HepG2 (cell line): ENCODE results near the gene NAB1. TPM values are rescaled to one million over a fixed set of nuclear protein-coding genes. Genes with fewer than 3 reads are reported as not detected.
A peak's percentile ranks its signal among the peaks of the same experiment; 100 is the strongest.

Experiments used
- ESRRA ChIP-seq: sonication (generic); formaldehyde crosslinking; IDR thresholded peaks from 2 replicates; pipeline ENCODE4 v1.5.1; 2020; ENCODE audit warnings: mild to moderate bottlenecking, low read depth, missing genetic modification reagents
- FOXO1 ChIP-seq: sonication (generic); formaldehyde crosslinking; IDR thresholded peaks from 2 replicates; pipeline ENCODE4 v1.4.0; 2020; ENCODE audit warnings: missing genetic modification reagents
- GMEB2 ChIP-seq: IDR thresholded peaks from 2 replicates; pipeline ENCODE4 v1.6.1; 2016; ENCODE audit warnings: missing biosample characterization, missing genetic modification reagents, low read depth
- KDM5B ChIP-seq: sonication (generic); formaldehyde crosslinking; IDR thresholded peaks from 2 replicates; pipeline ENCODE4 v1.4.0; 2020; ENCODE audit warnings: missing genetic modification reagents, mild to moderate bottlenecking, borderline replicate concordance
- MLLT10 ChIP-seq: sonication (generic); formaldehyde crosslinking; IDR thresholded peaks from 2 replicates; pipeline ENCODE4 v1.4.0; 2020; ENCODE audit warnings: missing genetic modification reagents
- NR2F6 ChIP-seq, 2 experiments: IDR thresholded peaks; 2 replicates each; pipeline ENCODE4 v1.6.1; 2016; ENCODE audit warnings: antibody characterized with exemption in 1 of 2, mild to moderate bottlenecking in 1 of 2
- PCBP1 ChIP-seq: fragments of 200-400 bp; formaldehyde crosslinking; IDR thresholded peaks from 2 replicates; pipeline ENCODE4 v1.6.1; 2017; ENCODE audit warnings: mild to moderate bottlenecking, low read depth, low read length, borderline replicate concordance
- RXRA ChIP-seq: sonication (generic); formaldehyde crosslinking; IDR thresholded peaks from 2 replicates; pipeline ENCODE4 v1.5.1; 2020; ENCODE audit warnings: missing genetic modification reagents
- SKI ChIP-seq: fragments of 450-650 bp; IDR thresholded peaks from one replicate; pipeline ENCODE4 v1.6.1; 2018; ENCODE audit warnings: mild to moderate bottlenecking; ENCODE audit not compliant: partially characterized antibody
- SRSF1 ChIP-seq: fragments of 200-400 bp; formaldehyde crosslinking; optimal IDR thresholded peaks from 2 replicates; pipeline ENCODE3; 2017; ENCODE audit warnings: mild to moderate bottlenecking, low read depth, low read length, moderate library complexity
- TAF15 ChIP-seq: fragments of 200-400 bp; formaldehyde crosslinking; IDR thresholded peaks from one replicate; pipeline ENCODE4 v1.6.1; 2018; ENCODE audit warnings: mild to moderate bottlenecking, low read depth, low read length; ENCODE audit not compliant: poor library complexity, severe bottlenecking
- TEF ChIP-seq: sonication (generic); formaldehyde crosslinking; IDR thresholded peaks from 2 replicates; pipeline ENCODE4 v1.5.0; 2020; ENCODE audit warnings: missing genetic modification reagents
- THAP8 ChIP-seq: sonication (generic); formaldehyde crosslinking; IDR thresholded peaks from 2 replicates; pipeline ENCODE4 v1.5.1; 2020; ENCODE audit warnings: missing genetic modification reagents, mild to moderate bottlenecking, borderline replicate concordance
- TIGD3 ChIP-seq: sonication (generic); formaldehyde crosslinking; IDR thresholded peaks from 2 replicates; pipeline ENCODE4 v1.5.1; 2020; ENCODE audit warnings: mild to moderate bottlenecking, missing genetic modification reagents, borderline replicate concordance
- TSC22D2 ChIP-seq: sonication (generic); formaldehyde crosslinking; IDR thresholded peaks from 2 replicates; pipeline ENCODE4 v1.5.1; 2020; ENCODE audit warnings: missing genetic modification reagents, mild to moderate bottlenecking, borderline replicate concordance
- ZMAT3 ChIP-seq: sonication (generic); formaldehyde crosslinking; conservative IDR thresholded peaks from 2 replicates; pipeline ENCODE4 v1.7.0; 2021; ENCODE audit warnings: missing genetic modification reagents
- ZNF317 ChIP-seq: sonication (generic); formaldehyde crosslinking; IDR thresholded peaks from 2 replicates; pipeline ENCODE4 v1.5.0; 2020; ENCODE audit warnings: mild to moderate bottlenecking, missing genetic modification reagents
- ZNF367 ChIP-seq: sonication (generic); formaldehyde crosslinking; IDR thresholded peaks from 2 replicates; pipeline ENCODE4 v1.4.0; 2020; ENCODE audit warnings: missing genetic modification reagents, borderline replicate concordance
- ZNF670 ChIP-seq: sonication (generic); formaldehyde crosslinking; IDR thresholded peaks from 2 replicates; pipeline ENCODE4 v1.8.0; 2022; ENCODE audit warnings: mild to moderate bottlenecking, missing genetic modification reagents, borderline replicate concordance
- ZNF776 ChIP-seq: sonication (generic); formaldehyde crosslinking; IDR thresholded peaks from 2 replicates; pipeline ENCODE4 v1.4.0; 2020; ENCODE audit warnings: mild to moderate bottlenecking, missing genetic modification reagents
- ZNF781 ChIP-seq: sonication (generic); formaldehyde crosslinking; IDR thresholded peaks from 2 replicates; pipeline ENCODE4 v1.5.1; 2020; ENCODE audit warnings: borderline replicate concordance, mild to moderate bottlenecking, missing genetic modification reagents; ENCODE audit errors: not compliant biosample characterization
- polyA plus RNA-seq, 8 experiments: library from polyadenylated mRNA; depleted of rRNA in 3 of 8; stranded (reverse) in 7 of 8; unstranded in 1 of 8; fragments of >200 nt; fragmentation: Illumina TruSeq in 4 of 8; extraction: Trizol in 4 of 8; gene quantifications; 2 replicates each; pipeline versions ENCODE4 v1.2.1 to v1.2.3, GENCODE V29; 2011 to 2016; ENCODE audit warnings: low read depth in 4 of 8, missing spikeins in 1 of 8, mixed read lengths in 1 of 8; ENCODE audit not compliant: insufficient read depth in 1 of 8
- total RNA-seq, 5 experiments: library from RNA; depleted of rRNA; stranded (reverse); fragments of >200 nt; fragmentation: Illumina TruSeq; extraction: Trizol; gene quantifications; 2 replicates each; pipeline ENCODE4 v1.2.3, GENCODE V29; 2016; ENCODE audit warnings: low read depth in 1 of 5
- TF ChIP-seq, protein P1 (sequence below): sonication (generic); formaldehyde crosslinking; IDR thresholded peaks from 2 replicates; pipeline ENCODE4 v1.4.0; 2020; ENCODE audit warnings: missing genetic modification reagents, mild to moderate bottlenecking, borderline replicate concordance

NAB1 gene
- total and polyA plus RNA-seq, 2 of the 13 experiments (the other 11 are each of a cell fraction or from before 2014, with no cell fraction given): 24.5 to 46.0 TPM

GRCh38 chr2:190648289-190649034 lies 421 bp upstream of the NAB1 start (continued):
- TF ChIP-seq ZMAT3 (0 out of 2 replicates have a peak, but pooled peaks have one; percentile 42), ZNF670 (CRISPR knock-in tag) (peak; percentile 50; the same call in 1 of the 2 replicates), TSC22D2 (CRISPR knock-in tag) (no peak), PCBP1 (no peak), ZNF781 (CRISPR knock-in tag) (no peak), GMEB2 (CRISPR knock-in tag) (no peak), ESRRA (CRISPR knock-in tag) (no peak), NR2F6 (IDR thresholded peaks at IDR 0.05) (no peak), NR2F6 (CRISPR knock-in tag; IDR thresholded peaks at IDR 0.05) (peak; percentile 15; the same call in 1 of the 2 replicates), TIGD3 (CRISPR knock-in tag) (no peak), THAP8 (CRISPR knock-in tag) (no peak), SRSF1 (peak; percentile 69), ZNF776 (CRISPR knock-in tag) (no peak), MLLT10 (CRISPR knock-in tag) (no peak), ZNF317 (no peak), ZNF367 (CRISPR knock-in tag) (no peak), TEF (CRISPR knock-in tag) (no peak), RXRA (CRISPR knock-in tag) (peak; percentile 31; the same call in 1 of the 2 replicates), SKI (peak; percentile 58), TAF15 (no peak), FOXO1 (CRISPR knock-in tag) (no peak), KDM5B (CRISPR knock-in tag) (no peak)
- TF ChIP-seq, protein P1, sequence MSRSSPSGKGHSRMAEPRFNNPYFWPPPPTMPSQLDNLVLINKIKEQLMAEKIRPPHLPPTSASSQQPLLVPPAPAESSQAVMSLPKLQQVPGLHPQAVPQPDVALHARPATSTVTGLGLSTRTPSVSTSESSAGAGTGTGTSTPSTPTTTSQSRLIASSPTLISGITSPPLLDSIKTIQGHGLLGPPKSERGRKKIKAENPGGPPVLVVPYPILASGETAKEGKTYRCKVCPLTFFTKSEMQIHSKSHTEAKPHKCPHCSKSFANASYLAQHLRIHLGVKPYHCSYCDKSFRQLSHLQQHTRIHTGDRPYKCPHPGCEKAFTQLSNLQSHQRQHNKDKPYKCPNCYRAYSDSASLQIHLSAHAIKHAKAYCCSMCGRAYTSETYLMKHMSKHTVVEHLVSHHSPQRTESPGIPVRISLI: peak; percentile 92
